ENCODE results near the gene GP1BB. TPM values are rescaled to one million over a fixed set of nuclear protein-coding genes. Genes with fewer than 3 reads are reported as not detected.

The GP1BB gene
- total RNA-seq, 4 donors from 2014 or later = 3.3 to 5.9 (median 4.7) TPM

- H3K4me3 ChIP-seq = no peak overlapping the region
- no peaks in the 10 kb centered on the region for H3K36me3 ChIP-seq
These were observed 16.6 kb upstream of the GP1BB start for GRCh38 chr22:19706661-19707151.

GRCh38 chr22:19707347-19708290 is 15.7 kb upstream of the GP1BB start:
- H3K4me3 ChIP-seq = no peak overlapping the region
- H3K9me3 ChIP-seq = no peaks in the 10 kb centered on the region
- H3K27me3 ChIP-seq = no peaks in the 10 kb centered on the region
- H3K27ac ChIP-seq = no peak overlapping the region
- peaks cover 0 to 7% (median 0%) of the 10 kb centered on the region in 4 donors for H3K4me1 ChIP-seq
- TF ChIP-seq EP300 (IDR thresholded peaks at IDR 0.05) (no peak), CTCF (IDR thresholded peaks at IDR 0.05) (no peak), POLR2A (IDR thresholded peaks at IDR 0.05) (no peak)
- H3K36me3 ChIP-seq = no peaks in the 10 kb centered on the region
- WGBS, 2 donors = 85 to 86% methylated on average over 14 to 17 of the region's 24 CpGs
- no peak for DNase-seq (ENCODE audit: low spot score in 2 of 2)

More at GRCh38 chr22:19706661-19707151, 16.6 kb upstream of the GP1BB start:
- Histone ChIP-seq H3K27me3 (no peaks in the 10 kb centered on the region), H3K27ac (no peak overlapping the region), H3K4me1 (peaks cover 0 to 7% (median 0%) of the 10 kb centered on the region in 4 donors), H3K9me3 (no peaks in the 10 kb centered on the region)
- no peak for DNase-seq (ENCODE audit: low spot score in 2 of 2)
- TF ChIP-seq POLR2A (IDR thresholded peaks at IDR 0.05) (no peak), CTCF (IDR thresholded peaks at IDR 0.05) (no peak), EP300 (IDR thresholded peaks at IDR 0.05) (no peak)
- 86 to 90% methylated on average over 7 of the region's 7 CpGs for WGBS, 2 donors

GRCh38 chr22:19708321-19709011 is 14.9 kb upstream of the GP1BB start:
- DNase-seq (ENCODE audit: low spot score in 2 of 2) = no peak
- no peaks in the 10 kb centered on the region for H3K27me3 ChIP-seq
- no peak overlapping the region for H3K4me3 ChIP-seq
- H3K27ac ChIP-seq = no peak overlapping the region
- H3K9me3 ChIP-seq = no peaks in the 10 kb centered on the region
- TF ChIP-seq POLR2A (IDR thresholded peaks at IDR 0.05) (no peak), EP300 (IDR thresholded peaks at IDR 0.05) (no peak), CTCF (IDR thresholded peaks at IDR 0.05) (no peak)
- no peaks in the 10 kb centered on the region for H3K36me3 ChIP-seq
- WGBS, 2 donors = 68 to 76% methylated on average over 16 to 19 of the region's 20 CpGs
- peaks cover 0 to 7% (median 0%) of the 10 kb centered on the region in 4 donors for H3K4me1 ChIP-seq

- H3K27me3 ChIP-seq = no peaks in the 10 kb centered on the region
- TF ChIP-seq CTCF (IDR thresholded peaks at IDR 0.05) (no peak), POLR2A (IDR thresholded peaks at IDR 0.05) (no peak), EP300 (IDR thresholded peaks at IDR 0.05) (no peak)
- peaks cover 0 to 13% (median 2%) of the 10 kb centered on the region in 4 donors for H3K4me1 ChIP-seq
- no peak overlapping the region for H3K4me3 ChIP-seq
- H3K36me3 ChIP-seq = no peaks in the 10 kb centered on the region
- H3K9me3 ChIP-seq = no peaks in the 10 kb centered on the region
- no peak for DNase-seq (ENCODE audit: low spot score in 2 of 2)
- no peak overlapping the region for H3K27ac ChIP-seq
- WGBS, 2 donors = 66 to 73% methylated on average over 19 of the region's 19 CpGs
These were observed 14.1 kb upstream of the GP1BB start for GRCh38 chr22:19709063-19709769.

Data from tibial nerve (tissue), 4 donors.